CD14-positive monocyte (primary cell): ENCODE measurements around the gene DYNC1H1. TPM values are rescaled to one million over a fixed set of nuclear protein-coding genes. Genes with fewer than 3 reads are reported as not detected.
A peak's percentile ranks its signal among the peaks of the same experiment; 100 is the strongest.

ENCODE experiments used
- DNase-seq, 3 donors: peaks; one replicate each; pipeline ENCODE4 v3.0.0-alpha.2; 2011 to 2022
- H2AFZ ChIP-seq: 2 replicates; pipeline ENCODE4 v1.6.0; 2012; ENCODE audit warnings: mild to moderate bottlenecking, low read depth, low read length, inconsistent platforms; ENCODE audit not compliant: insufficient read depth, poor library complexity, severe bottlenecking
- H3K27ac ChIP-seq, 2 donors: 1 replicate in 1 of 2; 2 replicates in 1 of 2; pipeline ENCODE4 v1.5.1; 2012 to 2013; ENCODE audit warnings: low read length in 2 of 2, control low read depth in 1 of 2, inconsistent platforms in 1 of 2, low read depth in 1 of 2, mild to moderate bottlenecking in 1 of 2
- H3K27me3 ChIP-seq, 2 donors: one replicate each; pipeline versions ENCODE4 v1.6.0 to v1.6.1; 2011 to 2013; ENCODE audit warnings: low read length in 2 of 2; ENCODE audit not compliant: control insufficient read depth in 2 of 2, insufficient read depth in 2 of 2
- H3K36me3 ChIP-seq, 2 donors: replicated peaks in 1 of 2; 1 replicate in 1 of 2; 2 replicates in 1 of 2; pipeline versions ENCODE4 v1.5.1 to v1.6.1; 2012 to 2013; ENCODE audit warnings: low read length in 2 of 2, control low read depth in 1 of 2, inconsistent platforms in 1 of 2, mild to moderate bottlenecking in 1 of 2; ENCODE audit not compliant: insufficient read depth in 2 of 2, control insufficient read depth in 1 of 2
- H3K4me1 ChIP-seq, 2 donors: 1 replicate in 1 of 2; 2 replicates in 1 of 2; pipeline versions ENCODE4 v1.5.1 to v1.6.1; 2012 to 2013; ENCODE audit warnings: low read length in 2 of 2, control low read depth in 1 of 2, inconsistent platforms in 1 of 2, mild to moderate bottlenecking in 1 of 2, moderate library complexity in 1 of 2; ENCODE audit not compliant: insufficient read depth in 2 of 2, control insufficient read depth in 1 of 2
- H3K4me2 ChIP-seq: replicated peaks from 2 replicates; pipeline ENCODE3; 2012; ENCODE audit warnings: low read length, moderate library complexity, mild to moderate bottlenecking; ENCODE audit not compliant: poor library complexity, severe bottlenecking; ENCODE audit errors: extremely low read depth
- H3K4me3 ChIP-seq, 3 experiments: fragments of 200-600 bp in 1 of 3; sonication (generic) in 1 of 3; replicated peaks in 1 of 3; 1 replicate in 2 of 3; 2 replicates in 1 of 3; pipeline ENCODE4 v1.5.1; 2011 to 2013; ENCODE audit warnings: low read length in 3 of 3, mild to moderate bottlenecking in 3 of 3, control low read depth in 2 of 3, low read depth in 2 of 3, inconsistent platforms in 1 of 3, moderate library complexity in 1 of 3
- H3K79me2 ChIP-seq: 2 replicates; pipeline ENCODE4 v1.6.0; 2012; ENCODE audit warnings: mild to moderate bottlenecking, control low read depth, inconsistent platforms, low read length, moderate library complexity; ENCODE audit not compliant: insufficient read depth
- H3K9ac ChIP-seq: 2 replicates; pipeline ENCODE4 v1.6.0; 2017; ENCODE audit warnings: low read length, mild to moderate bottlenecking; ENCODE audit not compliant: insufficient read depth, poor library complexity, severe bottlenecking
- H3K9me3 ChIP-seq, 2 donors: replicated peaks in 1 of 2; 1 replicate in 1 of 2; 2 replicates in 1 of 2; pipeline versions ENCODE4 v1.5.1 to v1.6.1; 2012 to 2013; ENCODE audit warnings: low read length in 2 of 2, control low read depth in 1 of 2; ENCODE audit not compliant: control insufficient read depth in 1 of 2, insufficient read depth in 1 of 2
- H4K20me1 ChIP-seq: 2 replicates; pipeline ENCODE4 v1.6.0; 2012; ENCODE audit warnings: mild to moderate bottlenecking, low read length, control low read depth, moderate library complexity; ENCODE audit not compliant: insufficient read depth
- H3K27ac Mint-ChIP-seq, 7 donors: one replicate each; pipeline ENCODE4 v1.8.0; 2020; ENCODE audit warnings: mild to moderate bottlenecking in 7 of 7, mixed read lengths in 7 of 7, moderate library complexity in 6 of 7, inconsistent platforms in 2 of 7
- H3K27me3 Mint-ChIP-seq, 3 donors: one replicate each; pipeline ENCODE4 v1.8.0; 2021 to 2022; ENCODE audit warnings: low read depth in 3 of 3, mild to moderate bottlenecking in 3 of 3, mixed read lengths in 3 of 3, moderate library complexity in 3 of 3, inconsistent platforms in 1 of 3
- H3K36me3 Mint-ChIP-seq, 2 donors: one replicate each; pipeline ENCODE4 v1.8.0; 2020; ENCODE audit warnings: mixed read lengths in 2 of 2, inconsistent platforms in 1 of 2, mild to moderate bottlenecking in 1 of 2
- H3K4me1 Mint-ChIP-seq: one replicate; pipeline ENCODE4 v1.8.0; 2020; ENCODE audit warnings: mild to moderate bottlenecking, mixed read lengths
- H3K4me3 Mint-ChIP-seq, 2 donors: one replicate each; pipeline ENCODE4 v1.8.0; 2020; ENCODE audit warnings: mild to moderate bottlenecking in 2 of 2, mixed read lengths in 2 of 2, moderate library complexity in 1 of 2
- H3K9me3 Mint-ChIP-seq, 7 donors: one replicate each; pipeline ENCODE4 v1.8.0; 2020 to 2022; ENCODE audit warnings: mixed read lengths in 7 of 7, mild to moderate bottlenecking in 6 of 7, moderate library complexity in 6 of 7, inconsistent platforms in 2 of 7
- CTCF ChIP-seq: fragments of 200-600 bp; IDR thresholded peaks from one replicate; pipeline ENCODE4 v1.8.0; 2022; ENCODE audit warnings: antibody characterized with exemption, mild to moderate bottlenecking
- WGBS: methylation state at CpG from one replicate; pipeline ENCODE4 v1.1.5; 2013; ENCODE audit warnings: missing lambda C conversion rate; ENCODE audit not compliant: insufficient coverage; 5-methylcytosine and 5-hydroxymethylcytosine counted together
- intact Hi-C, 2 donors: fragments of 100-400 bp; cut with micrococcal nuclease; formaldehyde crosslinking; loops; one replicate each; pipeline versions ENCODE4 v1.15.0 to v1.15.1; 2023
- polyA plus RNA-seq, 3 donors: library from polyadenylated mRNA; depleted of rRNA in 1 of 3; unstranded in 2 of 3; stranded (reverse) in 1 of 3; fragments of 300-500 nt in 2 of 3; fragments of >200 nt in 1 of 3; fragmentation: Illumina TruSeq in 2 of 3; gene quantifications; 1 replicate in 2 of 3; 2 replicates in 1 of 3; pipeline ENCODE4 v1.2.3, GENCODE V29; 2012 to 2021

The DYNC1H1 gene
- polyA plus RNA-seq, 3 donors: 14.7 to 87.3 (median 23.6) TPM

GRCh38 chr14:102020058-102020971 is 55.9 kb downstream of the DYNC1H1 start:
- H3K4me1 ChIP-seq: no peaks in the 10 kb centered on the region
- peaks cover 83 to 100% of the 10 kb centered on the region in 2 donors for H3K36me3 Mint-ChIP-seq

GRCh38 chr14:102026934-102027333 is 62.6 kb downstream of the DYNC1H1 start:
- Mint-ChIP-seq H3K27me3 (peaks cover 0 to 2% (median 0%) of the 10 kb centered on the region in 3 donors), H3K9me3 (no peaks in the 10 kb centered on the region), H3K36me3 (peaks cover 82 to 97% of the 10 kb centered on the region in 2 donors), H3K4me1 (no peaks in the 10 kb centered on the region), H3K27ac (no peak overlapping the region), H3K4me3 (no peak overlapping the region)
- no peak for DNase-seq
- H3K79me2 ChIP-seq: no peaks in the 10 kb centered on the region
- WGBS: over 99% methylated on average over 8 of the region's 9 CpGs
- peaks cover 5% of the 10 kb centered on the region for H4K20me1 ChIP-seq
- H2AFZ ChIP-seq: no peak overlapping the region
- intact Hi-C loops: loop anchor here in 1 of 2 donors (1.0 kb wide), 1 partner anchor 15 kb away; no protein-coding TSS in a partner anchor
- H3K9ac ChIP-seq: no peak overlapping the region
- no peak overlapping the region for H3K27ac ChIP-seq
- TF ChIP-seq CTCF: no peak
- H3K9me3 ChIP-seq: no peaks in the 10 kb centered on the region
- H3K4me2 ChIP-seq: no peak overlapping the region
- H3K27me3 ChIP-seq: no peaks in the 10 kb centered on the region
- H3K4me1 ChIP-seq: no peaks in the 10 kb centered on the region
- H3K36me3 ChIP-seq: peaks cover 93 to 100% of the 10 kb centered on the region in 2 donors
- H3K4me3 ChIP-seq: no peak overlapping the region

More at GRCh38 chr14:102020058-102020971, 55.9 kb downstream of the DYNC1H1 start:
- no peak overlapping the region for H3K4me2 ChIP-seq
- no peaks in the 10 kb centered on the region for H3K79me2 ChIP-seq
- no peak overlapping the region for H3K9ac ChIP-seq
- peaks cover 7% of the 10 kb centered on the region for H4K20me1 ChIP-seq
- TF ChIP-seq CTCF: no peak
- H3K4me3 ChIP-seq: no peak overlapping the region
- intact Hi-C loops: no loop called here
- H3K27me3 ChIP-seq: no peaks in the 10 kb centered on the region
- no peak for DNase-seq
- 60% methylated on average over 10 of the region's 13 CpGs for WGBS
- no peak overlapping the region for H2AFZ ChIP-seq
- no peaks in the 10 kb centered on the region for H3K9me3 ChIP-seq
- H3K27ac ChIP-seq: peak overlapping the region in 1 of 2 donors; percentile 1
- Mint-ChIP-seq H3K27me3 (no peaks in the 10 kb centered on the region), H3K9me3 (peaks cover 0 to 2% (median 0%) of the 10 kb centered on the region in 7 donors), H3K27ac (peak overlapping the region in 1 of 7 donors; percentile 37), H3K4me1 (no peaks in the 10 kb centered on the region), H3K4me3 (no peak overlapping the region)
- H3K36me3 ChIP-seq: peaks cover 91 to 100% of the 10 kb centered on the region in 2 donors
